ENCODE data around the gene TOR4A.
"Not testable (repeated sequence)": the region's sequence is repeated elsewhere in the genome, so short reads cannot be mapped to it uniquely, and the experiment has no call there.

Gene TOR4A

DNA sequence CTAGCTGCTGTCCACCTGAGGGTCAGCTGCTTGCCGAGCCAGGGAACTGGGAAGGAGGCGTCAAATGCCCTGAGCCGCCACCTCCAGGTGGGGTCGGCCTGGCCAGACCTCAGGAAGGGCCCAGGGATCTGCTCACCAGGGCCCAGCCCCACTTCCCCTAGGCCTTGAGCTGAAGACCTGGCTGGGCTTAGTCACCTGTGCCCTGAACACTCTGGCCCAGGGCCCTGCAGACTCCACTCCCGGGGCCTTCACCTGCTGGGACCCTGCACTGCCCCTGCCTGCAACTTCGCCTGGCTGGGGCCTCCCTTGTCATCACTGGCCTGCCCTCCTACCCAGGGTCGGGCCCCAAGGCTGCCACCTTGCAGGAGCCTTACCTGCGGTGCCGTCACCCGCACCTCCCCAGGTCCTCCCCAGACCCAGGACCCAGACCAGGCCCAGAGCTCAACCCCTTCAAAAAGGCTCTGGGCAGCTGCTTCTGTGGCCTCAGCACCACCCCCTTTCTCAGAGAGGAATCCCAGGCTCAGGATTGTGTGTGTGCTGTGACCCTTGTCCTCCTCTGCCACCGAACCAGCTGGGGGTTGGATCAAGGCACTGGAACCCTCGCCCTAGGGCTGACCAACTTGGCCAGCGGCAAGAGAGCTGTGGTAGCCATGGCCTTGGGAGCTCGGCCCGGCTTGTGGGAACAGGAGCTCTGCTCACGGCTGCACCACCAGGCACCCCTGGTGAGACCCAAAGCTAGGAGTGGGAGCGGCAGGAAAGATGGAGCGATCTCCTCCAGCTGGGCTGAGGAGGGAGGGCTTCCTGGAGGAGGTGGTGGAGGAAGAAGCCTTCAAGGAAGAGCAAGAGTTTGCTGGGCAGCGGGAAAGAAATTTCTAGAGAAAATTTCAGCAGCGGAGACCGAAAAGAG is 23.6 kb upstream of the TOR4A start:
- DNase-seq, result no peak
- Mint-ChIP-seq H3K4me1 (peaks cover 19% of the 10 kb centered on the region), H3K36me3 (peaks cover 14% of the 10 kb centered on the region), H3K9me3 (no peaks in the 10 kb centered on the region), H3K27me3 (peaks cover 16% of the 10 kb centered on the region), H3K4me3 (peak overlapping the region; percentile 78), H3K27ac (peak overlapping the region; percentile 69)
- CTCF ChIA-PET, result interaction anchor here (1.0 to 2.1 kb wide), 4 partner anchors 11 to 33 kb away, joined by 3 to 11 read pairs (median 4); no protein-coding TSS in a partner anchor

DNA sequence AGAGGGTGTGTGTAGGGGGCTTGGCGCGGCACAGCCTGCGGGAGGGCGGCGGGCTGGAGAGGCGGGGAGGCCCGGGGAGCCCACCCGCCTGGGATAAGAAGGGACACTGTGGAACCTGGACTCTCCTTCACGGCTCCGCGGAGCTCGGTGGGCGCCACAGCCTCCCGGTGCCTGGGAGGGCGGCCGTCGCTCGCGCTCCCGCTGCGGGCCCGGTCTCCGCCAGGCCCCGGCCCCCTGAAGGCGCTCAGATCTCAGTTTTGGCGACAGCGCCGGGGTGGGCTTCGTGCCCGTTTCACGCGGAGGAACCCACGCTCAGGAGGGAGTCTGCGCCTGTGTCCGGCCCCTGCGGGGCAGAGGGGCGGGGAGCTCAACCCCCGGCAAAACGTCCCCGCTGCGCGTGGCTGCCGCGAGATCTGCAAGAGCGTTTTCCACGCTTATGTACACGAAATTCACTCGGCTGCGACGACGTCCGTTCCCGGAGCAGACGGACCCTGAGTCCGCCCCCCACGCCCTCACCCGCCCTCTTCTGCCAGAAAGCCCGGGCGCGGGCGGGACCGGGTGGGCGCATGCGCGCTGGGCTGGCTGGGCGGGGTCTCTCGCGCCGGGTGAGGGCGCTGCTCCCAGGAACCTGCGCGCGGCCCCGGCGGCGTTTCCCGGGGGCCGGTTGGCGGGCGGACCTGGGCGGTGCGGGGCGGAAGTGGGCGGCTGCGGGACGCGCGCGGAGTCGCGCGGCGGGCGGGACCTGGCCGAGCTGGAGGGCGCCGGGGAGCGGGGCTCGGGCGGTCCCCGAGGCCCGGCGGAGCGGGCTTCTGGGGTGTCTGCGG is 22.7 kb upstream of the TOR4A start, which contains the start of gene NELFB:
Gene NELFB, plus strand, starts transcription at position 704 of the 824 bp plus-strand sequence.
- H3K36me3 Mint-ChIP-seq, result peaks cover 18% of the 10 kb centered on the region
- H3K4me3 Mint-ChIP-seq, result peak within 1 kb of the TSS; percentile 91
- CTCF ChIA-PET, result interaction anchor here (1.0 to 2.1 kb wide), 4 partner anchors 12 to 32 kb away, joined by 3 to 11 read pairs (median 4); no protein-coding TSS in a partner anchor
- peak within 1 kb of the TSS; percentile 87 for H3K27ac Mint-ChIP-seq
- H3K9me3 Mint-ChIP-seq, result no peaks in the 10 kb centered on the region
- H3K27me3 Mint-ChIP-seq, result peaks cover 9% of the 10 kb centered on the region
- peak; percentile 96 for DNase-seq
- H3K4me1 Mint-ChIP-seq, result peaks cover 19% of the 10 kb centered on the region

DNA sequence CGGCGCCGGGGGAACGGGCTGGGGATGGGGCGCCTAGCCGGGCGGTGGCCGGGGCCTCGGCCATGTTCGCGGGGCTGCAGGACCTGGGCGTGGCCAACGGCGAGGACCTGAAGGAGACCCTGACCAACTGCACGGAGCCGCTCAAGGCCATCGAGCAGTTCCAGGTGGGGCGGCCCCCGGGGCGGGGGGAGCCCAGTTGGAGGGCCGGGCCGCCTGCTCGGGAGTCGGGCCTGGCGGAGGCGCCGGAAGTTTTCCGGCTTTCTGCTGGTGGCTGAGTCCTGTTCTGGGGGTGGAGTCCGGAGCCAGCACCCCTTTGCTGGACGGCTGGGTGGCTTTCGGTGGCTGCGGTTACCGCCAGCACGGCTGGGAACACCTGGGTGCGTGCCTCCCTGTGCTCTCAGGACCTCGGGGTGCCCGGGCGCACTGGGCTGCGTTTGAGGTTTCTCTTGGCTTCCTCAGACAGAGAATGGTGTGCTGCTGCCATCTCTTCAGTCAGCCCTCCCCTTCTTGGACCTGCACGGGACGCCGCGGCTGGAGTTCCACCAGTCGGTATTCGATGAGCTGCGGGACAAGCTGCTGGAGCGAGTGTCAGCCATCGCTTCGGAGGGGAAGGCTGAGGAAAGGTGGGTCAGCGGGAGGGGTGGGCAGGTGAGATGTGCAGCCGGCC is 21.9 kb upstream of the TOR4A start:
- DNase-seq, result peak; percentile 67
- peaks cover 18% of the 10 kb centered on the region for H3K36me3 Mint-ChIP-seq
- H3K9me3 Mint-ChIP-seq, result no peaks in the 10 kb centered on the region
- peaks cover 5% of the 10 kb centered on the region for H3K27me3 Mint-ChIP-seq
- peak overlapping the region; percentile 87 for H3K27ac Mint-ChIP-seq
- peaks cover 19% of the 10 kb centered on the region for H3K4me1 Mint-ChIP-seq
- H3K4me3 Mint-ChIP-seq, result peak overlapping the region; percentile 91
- CTCF ChIA-PET, result interaction anchor here (1.6 to 2.1 kb wide), 3 partner anchors 15 to 19 kb away, joined by 3 to 11 read pairs (median 7); no protein-coding TSS in a partner anchor

DNA sequence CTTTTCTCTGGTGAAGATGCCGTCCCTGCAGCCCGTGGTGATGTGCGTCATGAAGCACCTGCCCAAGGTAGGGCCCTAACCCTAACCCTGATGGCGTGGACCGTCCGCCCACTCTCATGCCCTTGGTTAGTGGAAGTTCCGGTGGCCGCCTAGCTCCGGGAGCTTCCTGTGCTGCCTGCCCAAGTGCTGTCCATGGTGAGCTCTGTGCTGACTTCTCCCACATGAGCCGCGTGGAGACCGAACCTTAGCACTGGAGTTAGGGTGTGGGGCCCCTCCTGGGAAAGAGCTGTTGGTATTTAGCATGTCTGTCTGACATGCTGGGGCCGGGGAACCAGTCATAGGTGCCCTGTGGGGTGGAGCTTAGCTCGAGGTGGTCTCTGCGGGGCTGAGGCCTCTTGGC is 21.2 kb upstream of the TOR4A start:
- CTCF ChIA-PET, result interaction anchor here (2.0 kb wide), 1 partner anchor 20 kb away, joined by 7 read pairs; no protein-coding TSS in a partner anchor

DNA sequence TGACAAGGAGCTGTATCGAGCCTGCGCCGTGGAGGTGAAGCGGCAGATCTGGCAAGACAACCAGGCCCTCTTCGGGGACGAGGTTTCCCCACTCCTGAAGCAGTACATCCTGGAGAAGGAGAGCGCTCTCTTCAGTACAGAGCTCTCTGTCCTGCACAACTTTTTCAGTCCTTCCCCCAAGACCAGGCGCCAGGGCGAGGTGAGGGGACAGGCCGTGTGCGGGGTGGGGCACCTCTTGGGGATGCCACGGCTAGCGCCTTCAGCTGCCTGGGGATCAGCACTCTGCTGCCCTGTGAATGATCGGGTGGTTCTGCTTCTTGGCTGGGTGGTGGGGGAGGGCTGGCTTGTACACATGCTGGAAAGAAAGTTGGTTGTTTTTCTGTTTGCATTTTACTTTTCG is 20.7 kb upstream of the TOR4A start:
- CTCF ChIA-PET, result interaction anchor here (2.0 kb wide), 1 partner anchor 20 kb away, joined by 7 read pairs; no protein-coding TSS in a partner anchor
- Mint-ChIP-seq H3K4me3 (peak overlapping the region; percentile 91), H3K36me3 (peaks cover 22% of the 10 kb centered on the region), H3K27me3 (peaks cover 5% of the 10 kb centered on the region), H3K27ac (no peak overlapping the region), H3K4me1 (peaks cover 19% of the 10 kb centered on the region), H3K9me3 (no peaks in the 10 kb centered on the region)
- no peak for DNase-seq

More for the DNA sequence above, 21.2 kb upstream of the TOR4A start:
- Mint-ChIP-seq H3K9me3 (no peaks in the 10 kb centered on the region), H3K27me3 (peaks cover 5% of the 10 kb centered on the region), H3K4me1 (peaks cover 19% of the 10 kb centered on the region), H3K36me3 (peaks cover 18% of the 10 kb centered on the region), H3K27ac (no peak overlapping the region), H3K4me3 (peak overlapping the region; percentile 91)
- DNase-seq, result no peak

DNA sequence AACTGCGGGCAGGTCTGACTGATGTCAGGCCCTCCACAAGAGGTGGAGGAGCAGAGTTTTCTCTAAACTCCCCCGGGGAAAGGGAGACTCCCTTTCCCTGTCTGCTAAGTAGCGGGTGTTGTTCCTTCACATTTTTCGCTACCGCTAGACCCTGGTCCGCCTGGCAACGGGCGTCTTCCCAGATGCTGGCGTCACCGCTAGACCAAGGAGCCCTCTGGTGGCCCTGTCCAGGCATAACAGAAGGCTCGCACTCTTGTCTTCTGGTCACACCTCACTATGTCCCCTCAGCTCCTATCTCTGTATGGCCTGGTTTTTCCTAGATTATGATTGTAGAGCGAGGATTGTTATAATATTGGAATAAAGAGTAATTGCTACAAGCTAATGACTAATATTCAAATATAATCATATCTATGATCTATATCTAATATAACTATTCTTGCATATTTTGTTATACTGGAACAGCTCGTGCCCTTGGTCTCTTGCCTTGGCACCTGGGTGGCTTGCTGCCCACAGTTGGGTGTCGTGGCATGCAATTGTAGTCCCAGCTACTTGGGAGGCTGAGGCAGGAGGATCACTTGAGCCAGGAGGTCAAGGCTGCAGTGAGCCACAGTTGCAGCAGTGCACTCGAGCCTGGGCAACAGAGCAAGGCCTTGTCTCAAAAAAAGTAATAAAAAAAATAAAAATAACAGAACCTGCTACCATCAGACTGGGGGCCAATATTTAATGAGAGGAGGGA is 15.2 kb upstream of the TOR4A start:
- DNase-seq, H3K27ac Mint-ChIP-seq, H3K27me3 Mint-ChIP-seq, H3K4me3 Mint-ChIP-seq, H3K9me3 Mint-ChIP-seq, H3K4me1 Mint-ChIP-seq: not testable (repeated sequence)
- CTCF ChIA-PET, result interaction anchor here (1.0 to 1.1 kb wide), 2 partner anchors 12 to 24 kb away, joined by 5 read pairs; no protein-coding TSS in a partner anchor
- peaks cover 24% of the 10 kb centered on the region for H3K36me3 Mint-ChIP-seq

DNA sequence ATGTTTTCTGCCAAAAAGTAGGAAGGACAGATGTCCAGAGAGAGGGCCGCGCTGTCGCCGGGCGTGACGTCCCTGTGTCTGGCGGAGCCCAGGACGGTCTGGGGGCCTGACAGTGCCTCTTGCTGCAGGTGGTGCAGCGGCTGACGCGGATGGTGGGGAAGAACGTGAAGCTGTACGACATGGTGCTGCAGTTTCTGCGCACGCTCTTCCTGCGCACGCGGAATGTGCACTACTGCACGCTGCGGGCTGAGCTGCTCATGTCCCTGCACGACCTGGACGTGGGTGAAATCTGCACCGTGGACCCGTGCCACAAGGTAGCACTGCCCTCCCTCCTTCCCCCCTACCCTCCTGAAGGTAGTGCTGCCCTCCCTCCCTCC is 14.6 kb upstream of the TOR4A start:
- Mint-ChIP-seq H3K27ac (no peak overlapping the region), H3K36me3 (peaks cover 28% of the 10 kb centered on the region), H3K4me1 (peaks cover 4% of the 10 kb centered on the region), H3K27me3 (no peaks in the 10 kb centered on the region), H3K4me3 (no peak overlapping the region), H3K9me3 (no peaks in the 10 kb centered on the region)
- CTCF ChIA-PET, result no interaction called here
- DNase-seq, result no peak

DNA sequence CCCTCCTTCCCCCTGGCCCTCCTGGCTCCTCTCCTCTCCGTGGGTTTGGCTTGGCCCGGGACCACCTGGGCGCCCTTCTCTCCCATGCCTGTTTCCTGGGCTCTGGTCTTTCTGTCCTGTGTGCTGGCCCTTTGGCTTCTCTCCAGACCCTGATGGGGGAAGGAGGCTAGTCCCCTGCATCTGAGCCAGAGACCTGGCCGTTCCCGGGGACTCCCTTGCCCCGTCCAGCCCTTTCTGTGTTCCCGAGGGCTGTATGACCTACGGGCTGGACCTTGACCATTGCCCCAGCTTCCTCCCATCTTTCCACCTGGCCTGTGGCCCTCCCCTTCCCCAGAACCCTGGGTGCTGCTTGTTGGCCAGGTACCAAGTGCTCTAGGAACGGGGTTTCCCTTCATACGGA is 14.0 kb upstream of the TOR4A start:
- H3K9me3 Mint-ChIP-seq, result no peaks in the 10 kb centered on the region
- peaks cover 32% of the 10 kb centered on the region for H3K36me3 Mint-ChIP-seq
- no peak overlapping the region for H3K27ac Mint-ChIP-seq
- no peak overlapping the region for H3K4me3 Mint-ChIP-seq
- CTCF ChIA-PET, result no interaction called here
- no peak for DNase-seq
- no peaks in the 10 kb centered on the region for H3K27me3 Mint-ChIP-seq
- peaks cover 5% of the 10 kb centered on the region for H3K4me1 Mint-ChIP-seq

DNA sequence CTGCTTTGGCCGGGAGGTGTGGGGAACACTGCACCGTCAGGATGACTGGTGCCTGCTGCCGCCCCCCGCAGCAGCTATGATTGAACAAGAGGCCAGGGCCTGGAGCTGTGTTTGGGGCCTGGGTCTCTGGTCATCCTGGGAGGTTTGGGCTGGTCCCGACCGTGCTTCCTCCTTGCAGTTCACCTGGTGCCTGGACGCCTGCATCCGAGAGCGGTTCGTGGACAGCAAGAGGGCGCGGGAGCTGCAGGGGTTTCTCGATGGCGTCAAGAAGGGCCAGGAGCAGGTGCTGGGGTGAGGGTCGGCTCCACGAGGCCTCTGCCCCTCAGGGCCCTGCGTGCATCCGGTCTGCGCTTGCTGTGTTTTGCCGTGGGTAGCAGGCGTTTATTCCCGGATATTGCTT is 13.5 kb upstream of the TOR4A start:
- Mint-ChIP-seq H3K4me3 (no peak overlapping the region), H3K27ac (no peak overlapping the region), H3K9me3 (no peaks in the 10 kb centered on the region), H3K27me3 (no peaks in the 10 kb centered on the region), H3K4me1 (peaks cover 7% of the 10 kb centered on the region), H3K36me3 (peaks cover 32% of the 10 kb centered on the region)
- DNase-seq, result no peak
- CTCF ChIA-PET, result no interaction called here

DNA sequence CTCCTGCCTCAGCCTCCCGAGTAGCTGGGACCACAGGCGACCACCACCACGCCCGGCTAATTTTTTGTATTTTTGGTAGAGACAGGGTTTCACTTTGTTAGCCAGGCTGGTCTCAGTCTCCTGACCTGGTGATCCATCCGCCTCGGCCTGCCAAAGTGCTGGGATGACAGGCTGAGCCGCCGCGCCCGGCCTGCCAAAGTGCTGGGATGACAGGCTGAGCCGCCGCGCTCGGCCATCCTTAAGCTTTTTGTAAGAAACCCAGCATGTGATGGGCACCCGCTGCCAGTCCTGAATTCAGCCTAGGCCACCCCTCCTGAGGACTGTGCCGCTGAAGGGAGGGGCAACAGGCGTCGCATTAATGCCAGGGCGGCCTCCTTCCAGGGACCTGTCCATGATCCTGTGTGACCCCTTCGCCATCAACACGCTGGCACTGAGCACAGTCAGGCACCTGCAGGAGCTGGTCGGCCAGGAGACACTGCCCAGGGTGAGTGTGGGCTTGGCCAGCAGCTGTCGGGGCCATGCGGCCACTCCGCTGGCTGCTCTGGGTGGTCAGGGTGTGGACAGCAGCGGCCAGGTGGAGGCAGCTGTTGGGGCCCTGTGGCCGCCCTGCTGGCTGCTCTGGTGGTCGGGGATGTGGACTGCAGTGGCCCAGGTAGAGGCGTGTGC is 11.9 kb upstream of the TOR4A start:
- Mint-ChIP-seq H3K36me3 (peaks cover 37% of the 10 kb centered on the region), H3K9me3 (no peaks in the 10 kb centered on the region), H3K4me1 (peaks cover 15% of the 10 kb centered on the region), H3K4me3 (no peak overlapping the region), H3K27ac (no peak overlapping the region), H3K27me3 (no peaks in the 10 kb centered on the region)
- CTCF ChIA-PET, result no interaction called here
- no peak for DNase-seq

DNA sequence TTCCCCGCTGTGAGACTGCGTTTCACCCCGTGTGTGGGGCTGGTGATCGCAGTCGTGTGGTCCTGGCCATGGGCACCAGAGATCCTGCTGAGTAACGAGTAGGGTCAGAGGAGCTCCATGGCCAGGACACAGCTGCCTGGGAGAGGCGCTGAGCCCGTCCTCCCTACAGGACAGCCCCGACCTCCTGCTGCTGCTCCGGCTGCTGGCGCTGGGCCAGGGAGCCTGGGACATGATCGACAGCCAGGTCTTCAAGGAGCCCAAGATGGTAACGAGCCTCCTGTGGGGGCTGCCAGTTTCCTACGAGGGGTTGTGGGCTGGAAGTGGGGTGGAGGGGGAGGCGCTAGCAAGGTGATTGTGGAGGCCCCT is 11.4 kb upstream of the TOR4A start:
- Mint-ChIP-seq H3K4me1 (peaks cover 18% of the 10 kb centered on the region), H3K4me3 (no peak overlapping the region), H3K27me3 (no peaks in the 10 kb centered on the region), H3K27ac (no peak overlapping the region), H3K9me3 (no peaks in the 10 kb centered on the region), H3K36me3 (peaks cover 39% of the 10 kb centered on the region)
- CTCF ChIA-PET, result no interaction called here
- DNase-seq, result no peak

DNA sequence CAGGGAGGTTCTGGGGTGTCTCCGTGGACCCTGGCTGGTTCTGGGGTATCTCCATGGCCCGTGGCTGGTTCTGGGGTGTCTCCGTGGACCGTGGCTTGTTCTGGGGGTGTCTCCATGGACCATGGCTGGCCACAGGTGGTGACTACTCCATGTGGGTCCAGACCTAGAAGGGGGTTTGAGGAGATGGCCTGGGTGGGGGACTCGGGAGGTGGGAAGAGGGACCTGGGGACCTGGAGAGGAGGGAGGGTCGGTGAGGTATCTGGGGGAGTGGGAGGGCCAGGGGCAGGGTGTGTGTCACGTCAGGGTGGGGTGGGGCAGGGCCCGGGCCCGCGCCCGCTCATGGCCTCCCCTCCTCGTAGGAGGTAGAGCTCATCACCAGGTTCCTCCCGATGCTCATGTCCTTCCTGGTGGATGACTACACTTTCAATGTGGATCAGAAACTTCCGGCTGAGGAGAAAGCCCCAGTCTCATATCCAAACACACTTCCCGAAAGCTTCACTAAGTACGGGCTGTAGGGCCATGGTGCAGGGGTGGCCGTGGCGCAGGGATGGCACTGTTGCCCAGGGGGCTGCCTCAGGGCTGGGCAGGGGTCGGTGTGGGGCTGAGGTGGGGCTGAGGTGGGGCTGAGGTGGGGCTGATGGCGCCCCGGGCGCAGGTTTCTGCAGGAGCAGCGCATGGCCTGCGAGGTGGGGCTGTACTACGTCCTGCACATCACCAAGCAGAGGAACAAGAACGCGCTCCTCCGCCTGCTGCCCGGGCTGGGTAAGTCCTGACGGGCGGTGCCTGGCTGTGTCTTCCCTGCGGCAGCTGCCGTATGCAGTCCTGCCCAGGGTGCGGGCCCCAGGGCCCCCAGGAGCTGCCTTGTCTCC is 10.7 kb upstream of the TOR4A start:
- H3K27ac Mint-ChIP-seq, result no peak overlapping the region
- no peaks in the 10 kb centered on the region for H3K9me3 Mint-ChIP-seq
- CTCF ChIA-PET, result interaction anchor here (0.9 kb wide), 1 partner anchor 20 kb away, joined by 3 read pairs; no protein-coding TSS in a partner anchor
- peaks cover 25% of the 10 kb centered on the region for H3K4me1 Mint-ChIP-seq
- H3K27me3 Mint-ChIP-seq, result no peaks in the 10 kb centered on the region
- no peak overlapping the region for H3K4me3 Mint-ChIP-seq
- no peak for DNase-seq
- peaks cover 40% of the 10 kb centered on the region for H3K36me3 Mint-ChIP-seq
